Measurements from ENCODE around the gene WNT3A.

Gene WNT3A

DNA sequence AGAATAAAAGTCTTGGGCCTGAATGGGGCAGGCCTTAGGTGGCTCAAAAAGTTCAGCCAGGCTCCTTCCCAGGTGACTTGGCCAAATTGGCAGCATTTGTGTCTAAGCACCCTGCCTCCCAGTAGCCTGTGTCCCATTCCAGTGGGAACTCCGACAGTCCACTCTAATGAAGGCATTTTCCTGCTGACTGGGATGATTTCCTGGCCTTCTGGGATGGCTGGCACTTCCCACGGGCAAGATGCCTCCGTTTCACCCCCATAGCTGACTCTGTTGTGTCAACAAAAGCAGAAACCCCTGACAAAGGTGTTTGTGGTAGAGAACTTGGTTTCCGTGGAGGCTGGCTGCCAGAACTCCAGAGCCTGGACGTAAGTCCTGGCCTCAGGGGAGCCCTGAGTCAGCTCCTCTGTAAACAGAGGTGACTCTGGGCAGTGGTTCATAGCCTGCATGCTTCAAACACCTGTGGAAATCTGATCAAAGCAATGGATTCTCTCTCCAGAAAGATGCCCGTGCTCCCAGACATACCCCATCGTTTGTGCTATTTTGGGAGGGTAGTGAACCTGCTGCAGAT, 36.6 kb downstream of the WNT3A start:
- TF ChIP-seq ZNF747 (tag by site-specific recombination; IDR thresholded peaks at IDR 0.05) (no peak), ZNF302 (tag by site-specific recombination; IDR thresholded peaks at IDR 0.05; ENCODE audit: low read depth) (no peak), SCRT2 (tag by site-specific recombination; IDR thresholded peaks at IDR 0.05) (peak; percentile 67; the same call in 1 of the 2 replicates), ZBTB20 (tag by site-specific recombination; IDR thresholded peaks at IDR 0.05) (no peak), ZNF114 (tag by site-specific recombination; IDR thresholded peaks at IDR 0.05) (no peak), ZNF600 (tag by site-specific recombination; IDR thresholded peaks at IDR 0.05) (peak; percentile 51; the same call in 1 of the 2 replicates)
- ChIA-PET CTCF (interaction anchor here (1.1 kb wide), 1 partner anchor 38 kb away, joined by 4 read pairs; no protein-coding TSS in a partner anchor), POLR2A (no interaction called here)
- Histone ChIP-seq H3K4me3 (ENCODE audit: low read depth, low read length) (no peak overlapping the region), H3K27ac (ENCODE audit: extremely low read depth, low read depth, low read length) (no peak overlapping the region), H3K9me3 (ENCODE audit: control insufficient read depth, insufficient read depth, low read depth, low read length) (no peaks in the 10 kb centered on the region), H3K4me1 (ENCODE audit: control insufficient read depth, insufficient read depth, low read length) (no peaks in the 10 kb centered on the region), H3K36me3 (ENCODE audit: control insufficient read depth in 2 of 2, insufficient read depth in 1 of 2, low read length in 2 of 2) (no peaks in the 10 kb centered on the region)

DNA sequence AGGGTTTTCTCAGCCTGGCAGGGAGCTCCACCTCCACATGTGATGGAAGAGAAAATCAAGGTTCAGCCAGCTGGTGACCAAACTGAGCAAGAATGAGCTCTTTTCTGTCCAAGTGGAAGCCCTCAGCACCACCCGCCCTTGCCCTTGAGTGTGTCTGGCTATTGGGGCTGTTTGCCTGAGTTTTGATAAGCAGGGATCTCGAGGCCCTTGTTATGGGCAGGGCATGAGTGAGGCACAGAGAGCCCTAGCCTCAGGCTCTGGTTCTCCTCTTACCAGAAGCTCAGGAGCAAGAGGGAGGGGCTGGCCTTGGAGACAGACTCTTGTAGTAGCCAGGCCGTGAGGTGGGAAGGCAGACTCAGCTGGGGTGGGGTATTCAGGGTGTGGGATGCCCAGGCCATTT, 38.2 kb downstream of the WNT3A start:
- ChIA-PET CTCF (interaction anchor here (0.6 kb wide), 1 partner anchor 10 kb away, joined by 3 read pairs; no protein-coding TSS in a partner anchor), POLR2A (no interaction called here)
- no peak overlapping the region for H3K27ac ChIP-seq (ENCODE audit: extremely low read depth, low read depth, low read length)
- TF ChIP-seq ZEB2 (tag by site-specific recombination; IDR thresholded peaks at IDR 0.05) (no peak), ZNF473 (tag by site-specific recombination; IDR thresholded peaks at IDR 0.05) (no peak), GLI2 (tag by site-specific recombination; IDR thresholded peaks at IDR 0.05; ENCODE audit: borderline replicate concordance, low read depth) (no peak)
- TF ChIP-seq, protein P1, sequence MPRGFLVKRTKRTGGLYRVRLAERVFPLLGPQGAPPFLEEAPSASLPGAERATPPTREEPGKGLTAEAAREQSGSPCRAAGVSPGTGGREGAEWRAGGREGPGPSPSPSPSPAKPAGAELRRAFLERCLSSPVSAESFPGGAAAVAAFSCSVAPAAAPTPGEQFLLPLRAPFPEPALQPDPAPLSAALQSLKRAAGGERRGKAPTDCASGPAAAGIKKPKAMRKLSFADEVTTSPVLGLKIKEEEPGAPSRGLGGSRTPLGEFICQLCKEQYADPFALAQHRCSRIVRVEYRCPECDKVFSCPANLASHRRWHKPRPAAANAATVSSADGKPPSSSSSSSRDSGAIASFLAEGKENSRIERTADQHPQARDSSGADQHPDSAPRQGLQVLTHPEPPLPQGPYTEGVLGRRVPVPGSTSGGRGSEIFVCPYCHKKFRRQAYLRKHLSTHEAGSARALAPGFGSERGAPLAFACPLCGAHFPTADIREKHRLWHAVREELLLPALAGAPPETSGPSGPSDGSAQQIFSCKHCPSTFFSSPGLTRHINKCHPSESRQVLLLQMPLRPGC (tag by site-specific recombination; IDR thresholded peaks at IDR 0.05), result no peak
- H3K4me3 ChIP-seq (ENCODE audit: low read depth, low read length), result no peak overlapping the region
- H3K4me1 ChIP-seq (ENCODE audit: control insufficient read depth, insufficient read depth, low read length), result no peaks in the 10 kb centered on the region
- no peaks in the 10 kb centered on the region for H3K36me3 ChIP-seq (ENCODE audit: control insufficient read depth in 2 of 2, insufficient read depth in 1 of 2, low read length in 2 of 2)
- no peaks in the 10 kb centered on the region for H3K9me3 ChIP-seq (ENCODE audit: control insufficient read depth, insufficient read depth, low read depth, low read length)

DNA sequence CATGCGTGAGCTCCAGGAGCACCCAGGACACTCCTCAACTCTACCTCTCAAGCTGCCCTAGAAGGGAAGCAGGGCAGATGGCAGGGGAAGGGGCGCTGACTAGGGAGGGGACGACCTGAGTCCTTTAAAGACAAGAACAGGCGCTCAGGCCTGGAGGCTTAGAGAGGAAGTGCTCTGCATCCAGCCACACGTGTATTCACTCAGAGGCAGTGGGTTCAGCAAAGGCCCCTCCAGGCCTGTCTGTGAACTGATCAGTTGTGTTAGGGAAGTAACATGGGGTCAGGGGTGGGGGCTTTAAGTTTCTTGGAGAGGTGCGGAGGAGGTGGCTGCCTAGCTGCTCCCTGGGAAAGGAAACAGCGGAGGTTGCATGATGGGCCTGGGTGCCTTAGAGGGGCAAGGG, 38.6 kb downstream of the WNT3A start:
- POLR2A ChIA-PET, result no interaction called here

DNA sequence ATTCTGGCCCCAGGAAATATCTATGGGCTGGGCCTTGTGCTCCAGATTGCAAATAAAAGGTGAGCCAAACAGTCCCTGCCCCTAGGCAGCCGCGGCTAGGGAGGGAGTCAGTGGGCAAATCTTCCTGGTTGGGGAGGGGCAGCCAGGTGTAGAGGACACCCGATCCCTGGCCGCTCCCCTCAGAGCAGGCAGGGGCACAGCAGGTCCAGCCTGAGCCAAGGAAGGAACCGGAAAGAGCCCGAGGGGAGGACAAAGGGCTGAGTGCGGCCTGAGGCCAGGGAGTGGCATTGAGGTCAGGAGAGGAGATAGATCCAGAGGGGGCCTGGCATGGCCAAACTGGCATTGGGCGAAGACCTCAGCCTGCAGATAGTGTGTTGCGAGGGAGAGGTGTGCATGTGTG, 39.1 kb downstream of the WNT3A start:
- Histone ChIP-seq H3K36me3 (ENCODE audit: control insufficient read depth in 2 of 2, insufficient read depth in 1 of 2, low read length in 2 of 2) (no peaks in the 10 kb centered on the region), H3K27ac (ENCODE audit: extremely low read depth, low read depth, low read length) (no peak overlapping the region), H3K4me3 (ENCODE audit: low read depth, low read length) (no peak overlapping the region), H3K9me3 (ENCODE audit: control insufficient read depth, insufficient read depth, low read depth, low read length) (no peaks in the 10 kb centered on the region), H3K4me1 (ENCODE audit: control insufficient read depth, insufficient read depth, low read length) (no peaks in the 10 kb centered on the region)
- CTCF ChIA-PET, result no interaction called here
- POLR2A ChIA-PET, result no interaction called here
- no peak for TF ChIP-seq ZNF391 (tag by site-specific recombination; IDR thresholded peaks at IDR 0.05; ENCODE audit: borderline replicate concordance, low read depth)
- TF ChIP-seq ZNF211 (tag by site-specific recombination; IDR thresholded peaks at IDR 0.05; ENCODE audit: low read depth), result no peak
- no peak for TF ChIP-seq SCRT1 (tag by site-specific recombination; IDR thresholded peaks at IDR 0.05; ENCODE audit: borderline replicate concordance)
- no peak for TF ChIP-seq ZNF140 (tag by site-specific recombination; IDR thresholded peaks at IDR 0.05)
- TF ChIP-seq ZBTB1 (tag by site-specific recombination; IDR thresholded peaks at IDR 0.05), result no peak
- TF ChIP-seq, protein P2, sequence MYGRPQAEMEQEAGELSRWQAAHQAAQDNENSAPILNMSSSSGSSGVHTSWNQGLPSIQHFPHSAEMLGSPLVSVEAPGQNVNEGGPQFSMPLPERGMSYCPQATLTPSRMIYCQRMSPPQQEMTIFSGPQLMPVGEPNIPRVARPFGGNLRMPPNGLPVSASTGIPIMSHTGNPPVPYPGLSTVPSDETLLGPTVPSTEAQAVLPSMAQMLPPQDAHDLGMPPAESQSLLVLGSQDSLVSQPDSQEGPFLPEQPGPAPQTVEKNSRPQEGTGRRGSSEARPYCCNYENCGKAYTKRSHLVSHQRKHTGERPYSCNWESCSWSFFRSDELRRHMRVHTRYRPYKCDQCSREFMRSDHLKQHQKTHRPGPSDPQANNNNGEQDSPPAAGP (tag by site-specific recombination; IDR thresholded peaks at IDR 0.05), result no peak
- no peak for TF ChIP-seq ZNF626 (tag by site-specific recombination; IDR thresholded peaks at IDR 0.05)
- TF ChIP-seq KLF16 (tag by site-specific recombination; IDR thresholded peaks at IDR 0.05), result no peak
- no peak for TF ChIP-seq EGR2 (tag by site-specific recombination; IDR thresholded peaks at IDR 0.05; ENCODE audit: low read depth)
- TF ChIP-seq, protein P3, sequence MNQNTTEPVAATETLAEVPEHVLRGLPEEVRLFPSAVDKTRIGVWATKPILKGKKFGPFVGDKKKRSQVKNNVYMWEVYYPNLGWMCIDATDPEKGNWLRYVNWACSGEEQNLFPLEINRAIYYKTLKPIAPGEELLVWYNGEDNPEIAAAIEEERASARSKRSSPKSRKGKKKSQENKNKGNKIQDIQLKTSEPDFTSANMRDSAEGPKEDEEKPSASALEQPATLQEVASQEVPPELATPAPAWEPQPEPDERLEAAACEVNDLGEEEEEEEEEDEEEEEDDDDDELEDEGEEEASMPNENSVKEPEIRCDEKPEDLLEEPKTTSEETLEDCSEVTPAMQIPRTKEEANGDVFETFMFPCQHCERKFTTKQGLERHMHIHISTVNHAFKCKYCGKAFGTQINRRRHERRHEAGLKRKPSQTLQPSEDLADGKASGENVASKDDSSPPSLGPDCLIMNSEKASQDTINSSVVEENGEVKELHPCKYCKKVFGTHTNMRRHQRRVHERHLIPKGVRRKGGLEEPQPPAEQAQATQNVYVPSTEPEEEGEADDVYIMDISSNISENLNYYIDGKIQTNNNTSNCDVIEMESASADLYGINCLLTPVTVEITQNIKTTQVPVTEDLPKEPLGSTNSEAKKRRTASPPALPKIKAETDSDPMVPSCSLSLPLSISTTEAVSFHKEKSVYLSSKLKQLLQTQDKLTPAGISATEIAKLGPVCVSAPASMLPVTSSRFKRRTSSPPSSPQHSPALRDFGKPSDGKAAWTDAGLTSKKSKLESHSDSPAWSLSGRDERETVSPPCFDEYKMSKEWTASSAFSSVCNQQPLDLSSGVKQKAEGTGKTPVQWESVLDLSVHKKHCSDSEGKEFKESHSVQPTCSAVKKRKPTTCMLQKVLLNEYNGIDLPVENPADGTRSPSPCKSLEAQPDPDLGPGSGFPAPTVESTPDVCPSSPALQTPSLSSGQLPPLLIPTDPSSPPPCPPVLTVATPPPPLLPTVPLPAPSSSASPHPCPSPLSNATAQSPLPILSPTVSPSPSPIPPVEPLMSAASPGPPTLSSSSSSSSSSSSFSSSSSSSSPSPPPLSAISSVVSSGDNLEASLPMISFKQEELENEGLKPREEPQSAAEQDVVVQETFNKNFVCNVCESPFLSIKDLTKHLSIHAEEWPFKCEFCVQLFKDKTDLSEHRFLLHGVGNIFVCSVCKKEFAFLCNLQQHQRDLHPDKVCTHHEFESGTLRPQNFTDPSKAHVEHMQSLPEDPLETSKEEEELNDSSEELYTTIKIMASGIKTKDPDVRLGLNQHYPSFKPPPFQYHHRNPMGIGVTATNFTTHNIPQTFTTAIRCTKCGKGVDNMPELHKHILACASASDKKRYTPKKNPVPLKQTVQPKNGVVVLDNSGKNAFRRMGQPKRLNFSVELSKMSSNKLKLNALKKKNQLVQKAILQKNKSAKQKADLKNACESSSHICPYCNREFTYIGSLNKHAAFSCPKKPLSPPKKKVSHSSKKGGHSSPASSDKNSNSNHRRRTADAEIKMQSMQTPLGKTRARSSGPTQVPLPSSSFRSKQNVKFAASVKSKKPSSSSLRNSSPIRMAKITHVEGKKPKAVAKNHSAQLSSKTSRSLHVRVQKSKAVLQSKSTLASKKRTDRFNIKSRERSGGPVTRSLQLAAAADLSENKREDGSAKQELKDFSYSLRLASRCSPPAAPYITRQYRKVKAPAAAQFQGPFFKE (tag by site-specific recombination; IDR thresholded peaks at IDR 0.05; ENCODE audit: borderline replicate concordance), result no peak

More for the DNA sequence above, 38.6 kb downstream of the WNT3A start:
- Histone ChIP-seq H3K9me3 (ENCODE audit: control insufficient read depth, insufficient read depth, low read depth, low read length) (no peaks in the 10 kb centered on the region), H3K27ac (ENCODE audit: extremely low read depth, low read depth, low read length) (no peak overlapping the region), H3K4me3 (ENCODE audit: low read depth, low read length) (no peak overlapping the region), H3K4me1 (ENCODE audit: control insufficient read depth, insufficient read depth, low read length) (no peaks in the 10 kb centered on the region), H3K36me3 (ENCODE audit: control insufficient read depth in 2 of 2, insufficient read depth in 1 of 2, low read length in 2 of 2) (no peaks in the 10 kb centered on the region)
- TF ChIP-seq ZNF114 (tag by site-specific recombination; IDR thresholded peaks at IDR 0.05) (no peak), ZNF221 (tag by site-specific recombination; IDR thresholded peaks at IDR 0.05; ENCODE audit: borderline replicate concordance) (no peak), ZNF629 (tag by site-specific recombination; IDR thresholded peaks at IDR 0.05) (no peak), ZBTB20 (tag by site-specific recombination; IDR thresholded peaks at IDR 0.05) (no peak)
- CTCF ChIA-PET, result no interaction called here
